ENCODE measurements around the gene PRKG1.

The PRKG1 gene

GRCh38 chr10:52191049-52191448 lies 1116.8 kb downstream of the PRKG1 start:
- H3K79me2 ChIP-seq (ENCODE audit: control insufficient read depth, insufficient read depth, low read length, poor library complexity), result no peaks in the 10 kb centered on the region
- H2BK12ac ChIP-seq (ENCODE audit: low read length), result no peak overlapping the region
- no peak overlapping the region for H2AFZ ChIP-seq (ENCODE audit: insufficient read depth, low read length, poor library complexity)
- H3K4ac ChIP-seq (ENCODE audit: low read depth, low read length), result no peak overlapping the region
- H4K91ac ChIP-seq (ENCODE audit: low read depth, low read length), result no peak overlapping the region
- H3K27me3 ChIP-seq (ENCODE audit: insufficient read depth, low read length), result no peaks in the 10 kb centered on the region
- no peaks in the 10 kb centered on the region for H3K79me1 ChIP-seq (ENCODE audit: low read length)
- no peak overlapping the region for H3K27ac ChIP-seq (ENCODE audit: low read depth, low read length)
- no peak overlapping the region for H3K4me3 ChIP-seq (ENCODE audit: low read depth, low read length)
- no peak overlapping the region for H4K8ac ChIP-seq (ENCODE audit: low read depth, low read length)
- no peak for DNase-seq
- H3K18ac ChIP-seq (ENCODE audit: low read length), result no peak overlapping the region
- H2BK5ac ChIP-seq (ENCODE audit: low read depth, low read length, poor library complexity), result no peak overlapping the region
- H2BK120ac ChIP-seq (ENCODE audit: insufficient read depth, low read length, poor library complexity), result no peak overlapping the region
- no peaks in the 10 kb centered on the region for H3K36me3 ChIP-seq (ENCODE audit: control insufficient read depth in 1 of 2, insufficient read depth in 2 of 2, low read length in 2 of 2)
- H4K12ac ChIP-seq (ENCODE audit: low read depth, low read length), result no peak overlapping the region
- H3K23ac ChIP-seq (ENCODE audit: low read length), result no peak overlapping the region
- no CpG with 5 or more reads among the region's 5 CpGs for WGBS (ENCODE audit: extremely low coverage, insufficient coverage, insufficient read length)
- no peaks in the 10 kb centered on the region for H3K9me3 ChIP-seq (ENCODE audit: insufficient read depth, low read depth, low read length)
- no peak overlapping the region for H2AK5ac ChIP-seq (ENCODE audit: low read length)
- no peak overlapping the region for H3K9ac ChIP-seq (ENCODE audit: low read length)
- no peak overlapping the region for H3K4me2 ChIP-seq (ENCODE audit: low read length)
- H3K4me1 ChIP-seq (ENCODE audit: control insufficient read depth in 1 of 2, insufficient read depth in 2 of 2, low read length in 2 of 2), result no peaks in the 10 kb centered on the region
- H3K14ac ChIP-seq (ENCODE audit: low read length), result no peak overlapping the region

GRCh38 chr10:52194191-52194590 lies 1119.9 kb downstream of the PRKG1 start:
- no peak for DNase-seq
- no CpG with 5 or more reads among the region's 3 CpGs for WGBS (ENCODE audit: extremely low coverage, insufficient coverage, insufficient read length)
- Histone ChIP-seq H3K79me2 (ENCODE audit: control insufficient read depth, insufficient read depth, low read length, poor library complexity) (no peaks in the 10 kb centered on the region), H3K36me3 (ENCODE audit: control insufficient read depth in 1 of 2, insufficient read depth in 2 of 2, low read length in 2 of 2) (no peaks in the 10 kb centered on the region), H3K9ac (ENCODE audit: low read length) (no peak overlapping the region), H4K91ac (ENCODE audit: low read depth, low read length) (no peak overlapping the region), H3K4me2 (ENCODE audit: low read length) (no peak overlapping the region), H4K12ac (ENCODE audit: low read depth, low read length) (no peak overlapping the region), H4K8ac (ENCODE audit: low read depth, low read length) (no peak overlapping the region), H3K18ac (ENCODE audit: low read length) (no peak overlapping the region), H3K23ac (ENCODE audit: low read length) (no peak overlapping the region), H3K27ac (ENCODE audit: low read depth, low read length) (no peak overlapping the region), H3K14ac (ENCODE audit: low read length) (no peak overlapping the region), H2AFZ (ENCODE audit: insufficient read depth, low read length, poor library complexity) (no peak overlapping the region), H2BK12ac (ENCODE audit: low read length) (no peak overlapping the region), H2AK5ac (ENCODE audit: low read length) (no peak overlapping the region), H3K4me1 (ENCODE audit: control insufficient read depth in 1 of 2, insufficient read depth in 2 of 2, low read length in 2 of 2) (no peaks in the 10 kb centered on the region), H3K79me1 (ENCODE audit: low read length) (no peaks in the 10 kb centered on the region), H3K27me3 (ENCODE audit: insufficient read depth, low read length) (no peaks in the 10 kb centered on the region), H3K4ac (ENCODE audit: low read depth, low read length) (no peak overlapping the region), H3K4me3 (ENCODE audit: low read depth, low read length) (no peak overlapping the region), H2BK120ac (ENCODE audit: insufficient read depth, low read length, poor library complexity) (no peak overlapping the region), H3K9me3 (ENCODE audit: insufficient read depth, low read depth, low read length) (no peaks in the 10 kb centered on the region), H2BK5ac (ENCODE audit: low read depth, low read length, poor library complexity) (no peak overlapping the region)

GRCh38 chr10:52194716-52195115 lies 1120.4 kb downstream of the PRKG1 start:
- Histone ChIP-seq H3K14ac (ENCODE audit: low read length) (no peak overlapping the region), H3K23ac (ENCODE audit: low read length) (no peak overlapping the region), H3K79me2 (ENCODE audit: control insufficient read depth, insufficient read depth, low read length, poor library complexity) (no peaks in the 10 kb centered on the region), H3K36me3 (ENCODE audit: control insufficient read depth in 1 of 2, insufficient read depth in 2 of 2, low read length in 2 of 2) (no peaks in the 10 kb centered on the region), H3K4me2 (ENCODE audit: low read length) (no peak overlapping the region), H4K91ac (ENCODE audit: low read depth, low read length) (no peak overlapping the region), H4K8ac (ENCODE audit: low read depth, low read length) (no peak overlapping the region), H2AK5ac (ENCODE audit: low read length) (no peak overlapping the region), H3K4ac (ENCODE audit: low read depth, low read length) (no peak overlapping the region), H3K9ac (ENCODE audit: low read length) (no peak overlapping the region), H3K4me1 (ENCODE audit: control insufficient read depth in 1 of 2, insufficient read depth in 2 of 2, low read length in 2 of 2) (no peaks in the 10 kb centered on the region), H2BK5ac (ENCODE audit: low read depth, low read length, poor library complexity) (no peak overlapping the region), H3K4me3 (ENCODE audit: low read depth, low read length) (no peak overlapping the region), H2BK12ac (ENCODE audit: low read length) (no peak overlapping the region), H4K12ac (ENCODE audit: low read depth, low read length) (no peak overlapping the region), H3K27ac (ENCODE audit: low read depth, low read length) (no peak overlapping the region), H2AFZ (ENCODE audit: insufficient read depth, low read length, poor library complexity) (no peak overlapping the region), H3K27me3 (ENCODE audit: insufficient read depth, low read length) (no peaks in the 10 kb centered on the region), H3K79me1 (ENCODE audit: low read length) (no peaks in the 10 kb centered on the region), H3K9me3 (ENCODE audit: insufficient read depth, low read depth, low read length) (no peaks in the 10 kb centered on the region), H3K18ac (ENCODE audit: low read length) (no peak overlapping the region), H2BK120ac (ENCODE audit: insufficient read depth, low read length, poor library complexity) (no peak overlapping the region)
- no peak for DNase-seq

- H3K79me2 ChIP-seq (ENCODE audit: control insufficient read depth, insufficient read depth, low read length, poor library complexity), result no peaks in the 10 kb centered on the region
- no peak overlapping the region for H4K91ac ChIP-seq (ENCODE audit: low read depth, low read length)
- no peak overlapping the region for H3K27ac ChIP-seq (ENCODE audit: low read depth, low read length)
- H3K36me3 ChIP-seq (ENCODE audit: control insufficient read depth in 1 of 2, insufficient read depth in 2 of 2, low read length in 2 of 2), result no peaks in the 10 kb centered on the region
- no peaks in the 10 kb centered on the region for H3K4me1 ChIP-seq (ENCODE audit: control insufficient read depth in 1 of 2, insufficient read depth in 2 of 2, low read length in 2 of 2)
- H3K4ac ChIP-seq (ENCODE audit: low read depth, low read length), result no peak overlapping the region
- no peak overlapping the region for H3K4me2 ChIP-seq (ENCODE audit: low read length)
- H3K4me3 ChIP-seq (ENCODE audit: low read depth, low read length), result no peak overlapping the region
- no peak overlapping the region for H2AFZ ChIP-seq (ENCODE audit: insufficient read depth, low read length, poor library complexity)
- no peak overlapping the region for H2BK120ac ChIP-seq (ENCODE audit: insufficient read depth, low read length, poor library complexity)
- H2BK12ac ChIP-seq (ENCODE audit: low read length), result no peak overlapping the region
- H3K9me3 ChIP-seq (ENCODE audit: insufficient read depth, low read depth, low read length), result no peaks in the 10 kb centered on the region
- H3K27me3 ChIP-seq (ENCODE audit: insufficient read depth, low read length), result no peaks in the 10 kb centered on the region
- WGBS (ENCODE audit: extremely low coverage, insufficient coverage, insufficient read length), result no CpG with 5 or more reads among the region's 3 CpGs
- H4K12ac ChIP-seq (ENCODE audit: low read depth, low read length), result no peak overlapping the region
- no peak for DNase-seq
- no peak overlapping the region for H3K23ac ChIP-seq (ENCODE audit: low read length)
- no peak overlapping the region for H3K18ac ChIP-seq (ENCODE audit: low read length)
- H3K9ac ChIP-seq (ENCODE audit: low read length), result no peak overlapping the region
- no peak overlapping the region for H3K14ac ChIP-seq (ENCODE audit: low read length)
- H4K8ac ChIP-seq (ENCODE audit: low read depth, low read length), result no peak overlapping the region
- no peak overlapping the region for H2AK5ac ChIP-seq (ENCODE audit: low read length)
- no peaks in the 10 kb centered on the region for H3K79me1 ChIP-seq (ENCODE audit: low read length)
- no peak overlapping the region for H2BK5ac ChIP-seq (ENCODE audit: low read depth, low read length, poor library complexity)
Observed at GRCh38 chr10:52197098-52197497, 1122.8 kb downstream of the PRKG1 start.

Data from trophoblast cell (in vitro differentiated cells and primary cell).